OCI-LY1 (cell line): ENCODE measurements around the gene GAPVD1.

Source experiments
- EZH2 ChIP-seq: fragments of 200-600 bp; sonication (generic), shearing (Covaris generic); IDR thresholded peaks from 2 replicates; pipeline ENCODE4 v1.8.0; 2017; ENCODE audit warnings: borderline replicate concordance, mixed run types, mild to moderate bottlenecking, antibody characterized with exemption, low read length, moderate library complexity, mixed read lengths
- TF ChIP-seq, protein P1 (sequence below): fragments of 200-600 bp; sonication (generic), shearing (Covaris generic); IDR thresholded peaks from 2 replicates; pipeline ENCODE4 v1.5.1; 2017; ENCODE audit warnings: mild to moderate bottlenecking, antibody characterized with exemption, low read length, moderate library complexity, mixed read lengths

GRCh38 chr9:125255781-125256391, 5.7 kb upstream of the GAPVD1 start:
- TF ChIP-seq, protein P1, sequence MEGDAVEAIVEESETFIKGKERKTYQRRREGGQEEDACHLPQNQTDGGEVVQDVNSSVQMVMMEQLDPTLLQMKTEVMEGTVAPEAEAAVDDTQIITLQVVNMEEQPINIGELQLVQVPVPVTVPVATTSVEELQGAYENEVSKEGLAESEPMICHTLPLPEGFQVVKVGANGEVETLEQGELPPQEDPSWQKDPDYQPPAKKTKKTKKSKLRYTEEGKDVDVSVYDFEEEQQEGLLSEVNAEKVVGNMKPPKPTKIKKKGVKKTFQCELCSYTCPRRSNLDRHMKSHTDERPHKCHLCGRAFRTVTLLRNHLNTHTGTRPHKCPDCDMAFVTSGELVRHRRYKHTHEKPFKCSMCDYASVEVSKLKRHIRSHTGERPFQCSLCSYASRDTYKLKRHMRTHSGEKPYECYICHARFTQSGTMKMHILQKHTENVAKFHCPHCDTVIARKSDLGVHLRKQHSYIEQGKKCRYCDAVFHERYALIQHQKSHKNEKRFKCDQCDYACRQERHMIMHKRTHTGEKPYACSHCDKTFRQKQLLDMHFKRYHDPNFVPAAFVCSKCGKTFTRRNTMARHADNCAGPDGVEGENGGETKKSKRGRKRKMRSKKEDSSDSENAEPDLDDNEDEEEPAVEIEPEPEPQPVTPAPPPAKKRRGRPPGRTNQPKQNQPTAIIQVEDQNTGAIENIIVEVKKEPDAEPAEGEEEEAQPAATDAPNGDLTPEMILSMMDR = peak; percentile 67
- TF ChIP-seq EZH2 = no peak
